GM19035 (cell line): Measurements from ENCODE around the gene TBC1D2B.
"Not testable (repeated sequence)": the region's sequence is repeated elsewhere in the genome, so short reads cannot be mapped to it uniquely, and the experiment has no call there.

ENCODE experiments used
- ATAC-seq: cut with Tn5 transposase; IDR thresholded peaks from one replicate; pipeline ENCODE4 v1.9.1; 2021; ENCODE audit not compliant: unreplicated experiment

Gene TBC1D2B

GRCh38 chr15:78004919-78005634 lies 72.4 kb downstream of the TBC1D2B start:
- no peak for ATAC-seq

GRCh38 chr15:78004222-78004727 lies 73.2 kb downstream of the TBC1D2B start:
- ATAC-seq, result no peak

- ATAC-seq, result no peak
These were observed 73.9 kb downstream of the TBC1D2B start for GRCh38 chr15:78003539-78004008.

- no peak for ATAC-seq
These were observed 74.5 kb downstream of the TBC1D2B start for GRCh38 chr15:78002996-78003395.

GRCh38 chr15:78001656-78002055 lies 75.9 kb downstream of the TBC1D2B start:
- ATAC-seq, result no peak

GRCh38 chr15:78000927-78001249 lies 76.6 kb downstream of the TBC1D2B start:
- ATAC-seq, result no peak

GRCh38 chr15:78000091-78000926 lies 77.2 kb downstream of the TBC1D2B start:
- peak; percentile 71 for ATAC-seq

GRCh38 chr15:77999486-77999885 lies 78.0 kb downstream of the TBC1D2B start:
- no peak for ATAC-seq

- no peak for ATAC-seq
These were observed 78.9 kb downstream of the TBC1D2B start for GRCh38 chr15:77998592-77998991.

GRCh38 chr15:77997761-77998554 lies 79.6 kb downstream of the TBC1D2B start:
- ATAC-seq, result not testable (repeated sequence)

GRCh38 chr15:77997221-77997620 lies 80.3 kb downstream of the TBC1D2B start:
- ATAC-seq, result not testable (repeated sequence)

- ATAC-seq, result not testable (repeated sequence)
These were observed 80.8 kb downstream of the TBC1D2B start for GRCh38 chr15:77996713-77997171.

GRCh38 chr15:77996226-77996625 lies 81.3 kb downstream of the TBC1D2B start:
- ATAC-seq, result not testable (repeated sequence)

GRCh38 chr15:77995537-77995918 lies 82.0 kb downstream of the TBC1D2B start:
- not testable (repeated sequence) for ATAC-seq

- not testable (repeated sequence) for ATAC-seq
These were observed 82.5 kb downstream of the TBC1D2B start for GRCh38 chr15:77994893-77995536.

- ATAC-seq, result peak; percentile 73
These were observed 83.4 kb downstream of the TBC1D2B start for GRCh38 chr15:77993970-77994693.

GRCh38 chr15:77993374-77993911 lies 84.1 kb downstream of the TBC1D2B start:
- ATAC-seq, result no peak

GRCh38 chr15:77992356-77993222 lies 84.9 kb downstream of the TBC1D2B start:
- ATAC-seq, result no peak
